ENCODE measurements around the gene MAP2K5. TPM values are rescaled to one million over a fixed set of nuclear protein-coding genes. Genes with fewer than 3 reads are reported as not detected.
A peak's percentile ranks its signal among the peaks of the same experiment; 100 is the strongest.

Gene MAP2K5
- total RNA-seq, 1 donor from 2014 or later = 28.2 TPM

DNA sequence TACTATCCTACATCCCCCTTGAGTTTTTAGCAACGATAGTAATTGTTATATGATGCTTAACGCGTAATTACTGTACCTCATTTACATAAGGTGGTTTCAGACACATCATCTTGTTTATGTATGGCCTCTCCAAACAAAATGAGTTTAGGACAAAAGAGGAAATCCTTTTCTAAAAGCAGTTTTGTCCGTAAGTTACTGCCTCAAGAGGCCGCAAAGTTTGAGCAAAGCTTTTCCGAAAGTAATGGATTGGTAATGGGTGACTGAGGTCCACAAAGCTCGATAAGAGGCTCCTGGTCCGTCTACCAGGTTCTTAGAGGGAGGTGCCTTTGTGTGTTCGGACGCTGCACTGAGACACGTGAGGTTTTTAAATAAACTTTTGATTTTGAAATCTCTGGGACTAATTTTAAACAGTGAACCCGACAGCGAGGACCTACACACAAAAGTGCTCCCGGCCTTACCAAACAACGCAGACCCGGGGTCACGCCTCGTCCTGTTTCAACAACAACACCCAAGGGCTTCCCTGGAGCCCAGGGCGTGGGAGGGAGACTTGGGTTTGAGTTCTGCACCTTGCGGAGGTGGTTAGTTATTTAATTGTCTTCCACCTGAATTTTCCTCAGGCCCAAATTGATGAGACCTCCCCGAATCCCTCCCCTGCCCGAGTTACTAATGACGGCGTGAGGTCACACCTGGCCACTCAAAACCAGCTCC lies 22.0 kb upstream of the MAP2K5 start:
- intact Hi-C loops (cut with DNase I) = loop anchor here (2.0 to 5.0 kb wide), 2 partner anchors 22 to 317 kb away; partner anchors contain the start of gene MAP2K5

DNA sequence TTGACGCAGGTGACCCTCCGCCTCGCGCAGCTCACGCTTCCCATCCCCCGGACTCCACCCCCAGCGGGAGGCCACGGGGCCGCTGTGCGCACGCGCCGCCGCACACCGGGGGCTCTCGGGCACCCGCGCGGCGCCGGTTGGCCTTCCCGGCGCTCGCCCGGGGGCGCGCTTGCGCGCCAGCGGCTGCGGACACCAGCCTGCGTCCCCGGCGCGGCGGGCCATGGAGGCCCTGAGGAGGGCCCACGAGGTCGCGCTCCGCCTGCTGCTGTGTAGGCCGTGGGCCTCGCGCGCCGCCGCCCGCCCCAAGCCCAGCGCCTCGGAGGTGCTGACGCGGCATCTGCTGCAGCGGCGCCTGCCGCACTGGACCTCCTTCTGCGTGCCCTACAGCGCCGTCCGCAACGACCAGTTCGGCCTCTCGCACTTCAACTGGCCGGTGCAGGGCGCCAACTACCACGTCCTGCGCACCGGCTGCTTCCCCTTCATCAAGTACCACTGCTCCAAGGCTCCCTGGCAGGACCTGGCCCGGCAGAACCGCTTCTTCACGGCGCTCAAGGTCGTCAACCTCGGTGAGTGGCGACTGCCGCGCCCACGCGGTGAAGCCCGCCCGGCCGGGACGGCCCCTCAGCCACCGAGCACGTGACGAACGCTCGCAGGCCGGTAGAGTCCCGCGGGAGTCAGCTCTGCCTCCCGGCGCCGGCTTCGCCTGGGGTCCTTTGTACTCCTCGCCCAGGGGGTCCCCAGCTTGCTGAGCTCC lies 21.3 kb upstream of the MAP2K5 start, which contains the start of gene C15orf61:
Gene C15orf61 (plus strand): TSS at position 103 of the 754 bp plus-strand sequence. CDS start 118 bp downstream, at position 221.
- DNase-seq (ENCODE audit: low spot score) = peak; percentile 90
- intact Hi-C loops (cut with DNase I) = loop anchor here (2.0 to 5.0 kb wide), 2 partner anchors 22 to 316 kb away; partner anchors contain the start of gene MAP2K5

More for the DNA sequence above, 22.0 kb upstream of the MAP2K5 start:
- no peak for DNase-seq (ENCODE audit: low spot score)

DNA sequence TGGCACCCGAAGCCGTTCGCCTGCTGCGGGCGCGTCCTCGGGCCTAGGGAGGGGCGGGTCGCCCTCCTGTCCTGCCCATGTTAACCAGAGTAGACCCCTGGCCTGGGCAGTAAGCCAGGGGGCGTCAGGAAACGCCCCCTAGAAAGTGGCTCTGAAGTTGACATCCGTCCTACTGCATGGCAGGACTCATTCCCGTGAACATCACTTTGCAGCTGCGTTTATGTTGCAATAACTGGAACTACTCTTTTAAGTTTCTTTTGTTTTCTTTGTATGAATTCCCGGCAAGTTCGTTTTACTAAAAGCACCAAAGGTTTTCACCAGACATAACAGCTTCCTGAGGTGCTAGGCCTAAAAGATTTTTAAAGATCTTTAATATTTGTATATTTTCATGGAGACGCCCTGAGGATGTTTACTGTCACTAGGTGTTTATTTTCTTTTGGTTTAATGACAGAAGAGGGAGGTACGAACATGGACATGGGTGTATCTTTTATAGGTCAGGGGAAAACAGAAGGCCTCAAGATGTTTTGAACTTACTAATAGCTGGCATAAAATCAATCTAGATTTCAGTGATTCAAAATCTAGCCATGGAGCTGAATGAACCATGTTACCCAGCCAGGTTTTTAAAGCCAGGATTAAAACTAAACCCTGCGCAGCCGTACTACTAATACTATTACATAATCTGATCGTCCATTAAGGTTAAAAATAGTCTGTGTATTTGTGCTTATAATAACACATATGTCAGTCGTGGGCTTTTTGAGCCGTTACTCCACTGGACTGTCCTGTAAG lies 20.5 kb upstream of the MAP2K5 start:
- intact Hi-C loops (cut with DNase I) = loop anchor here (2.0 to 5.0 kb wide), 2 partner anchors 21 to 315 kb away; partner anchors contain the start of gene MAP2K5
- DNase-seq (ENCODE audit: low spot score) = no peak

DNA sequence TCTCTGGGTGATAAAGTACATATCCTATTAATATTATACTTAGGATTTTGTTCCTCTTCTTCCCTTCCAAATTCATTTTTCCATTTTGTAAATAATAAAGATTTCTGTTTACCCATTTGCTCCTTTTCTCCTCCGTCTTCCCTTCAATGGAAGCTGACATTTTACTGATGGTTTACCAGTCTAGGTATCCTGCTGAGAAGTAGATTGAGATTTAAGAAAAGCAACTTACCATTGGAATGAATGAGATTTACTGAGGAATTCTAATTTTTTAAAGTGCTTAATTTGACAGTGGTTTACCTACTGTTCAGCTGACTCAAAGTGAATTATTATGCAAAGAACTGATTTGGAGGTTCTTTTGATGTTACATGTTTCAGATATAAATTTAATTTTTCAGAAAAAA lies 19.2 kb upstream of the MAP2K5 start:
- DNase-seq (ENCODE audit: low spot score) = no peak
- intact Hi-C loops (cut with DNase I) = loop anchor here (5.0 kb wide), 1 partner anchor 314 kb away; no protein-coding TSS in a partner anchor

DNA sequence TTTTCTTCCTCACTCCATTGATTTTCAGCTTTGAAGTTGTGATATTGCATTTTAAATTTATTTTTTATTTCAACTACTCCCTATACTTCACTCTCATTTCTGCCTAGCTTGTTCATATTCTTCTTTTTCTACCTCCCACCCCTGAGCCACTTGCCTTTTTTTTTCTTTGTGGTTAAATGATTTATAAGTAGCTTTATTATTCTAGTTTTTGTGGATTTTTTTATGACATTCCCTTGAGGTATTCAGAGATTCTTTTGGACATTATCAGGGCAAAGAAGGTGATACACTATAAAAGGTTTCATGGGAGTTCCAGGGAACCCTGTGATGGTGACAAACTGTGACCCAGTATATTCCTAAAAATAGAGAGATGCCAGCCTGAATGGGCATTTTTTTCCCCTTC lies 18.3 kb upstream of the MAP2K5 start:
- no peak for DNase-seq (ENCODE audit: low spot score)
- intact Hi-C loops (cut with DNase I) = loop anchor here (5.0 kb wide), 1 partner anchor 313 kb away; no protein-coding TSS in a partner anchor

DNA sequence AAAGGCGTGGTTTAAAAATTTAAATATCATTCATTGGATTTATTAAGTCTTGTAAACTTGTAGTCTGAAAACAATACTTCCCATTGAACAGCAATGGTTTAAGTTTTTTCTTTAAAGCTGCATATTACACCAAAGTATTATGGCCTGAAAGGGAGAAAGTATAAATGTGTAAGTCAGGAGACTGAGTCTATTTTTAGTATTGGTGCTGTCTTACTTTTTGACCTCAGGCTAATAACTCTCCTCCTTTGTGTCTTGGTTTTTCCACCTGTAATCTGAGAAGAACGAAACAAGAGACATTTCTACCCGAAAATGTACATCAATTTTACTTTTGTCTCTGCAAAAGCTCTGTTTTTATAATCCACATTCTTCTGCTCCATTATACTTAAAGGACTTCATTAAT lies 14.0 kb upstream of the MAP2K5 start:
- intact Hi-C loops (cut with DNase I) = no loop called here

DNA sequence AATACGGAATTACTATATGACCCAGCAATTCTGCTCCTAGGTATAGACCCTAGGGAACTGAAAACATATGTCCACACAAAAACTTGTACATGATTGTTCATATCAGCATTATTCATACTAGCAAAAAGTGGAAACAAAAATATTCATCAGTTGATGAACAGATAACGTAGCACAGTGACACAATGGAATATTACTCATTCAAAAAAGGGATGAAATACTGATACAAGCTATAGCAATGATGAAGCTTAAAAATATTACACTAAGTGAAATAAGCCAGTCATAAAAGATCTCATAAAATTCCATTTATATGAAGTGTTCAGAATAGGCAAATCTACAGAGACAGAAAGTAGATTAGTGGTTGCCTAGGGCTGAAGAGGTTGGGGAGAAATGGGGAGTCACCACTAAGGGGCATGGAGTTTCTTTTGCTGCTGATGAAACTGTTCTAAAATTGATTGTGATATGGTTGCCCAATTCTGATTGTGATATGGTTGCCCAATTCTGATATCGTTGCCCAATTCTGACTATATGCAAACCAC lies 11.1 kb upstream of the MAP2K5 start:
- DNase-seq (ENCODE audit: low spot score) = no peak
- intact Hi-C loops (cut with DNase I) = no loop called here

More for the DNA sequence above, 14.0 kb upstream of the MAP2K5 start:
- no peak for DNase-seq (ENCODE audit: low spot score)

DNA sequence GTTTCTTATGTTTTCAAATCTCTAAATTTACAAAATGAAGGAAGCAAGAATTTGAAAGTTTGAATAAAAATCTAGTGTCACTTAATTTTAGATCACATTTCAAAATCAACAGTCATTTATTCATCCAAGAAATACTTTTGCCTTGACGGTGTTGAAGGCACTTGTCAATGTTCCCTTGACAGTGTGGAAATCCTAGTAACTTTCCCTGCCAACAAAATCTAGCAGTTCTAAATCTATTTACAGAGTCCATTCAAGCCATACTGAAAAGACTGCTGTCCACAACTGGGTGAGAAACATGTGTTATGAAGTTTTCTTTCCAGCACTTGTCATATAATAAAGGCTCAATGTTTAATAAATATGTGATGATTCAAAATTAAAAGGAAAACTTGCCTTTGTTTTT lies 8.6 kb upstream of the MAP2K5 start:
- intact Hi-C loops (cut with DNase I) = no loop called here
- no peak for DNase-seq (ENCODE audit: low spot score)

DNA sequence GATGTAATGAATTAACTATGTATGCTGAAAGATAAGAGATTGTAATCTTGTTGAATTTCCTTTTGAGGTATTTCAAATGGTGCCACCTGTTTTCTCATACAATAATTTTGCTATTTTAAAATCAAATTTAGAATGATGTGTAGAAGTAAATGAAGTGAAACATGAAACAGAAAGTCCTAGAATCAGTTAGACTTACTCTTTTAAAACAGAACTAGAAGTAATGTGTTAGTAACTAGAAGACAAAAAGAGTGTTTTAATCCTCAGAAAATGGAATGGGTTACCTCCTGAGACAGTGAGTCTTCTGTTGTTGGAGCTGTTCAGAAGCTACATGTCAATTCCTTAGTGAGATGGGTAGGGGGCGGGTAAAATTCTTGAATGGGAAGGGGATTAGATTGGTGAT lies 8.1 kb upstream of the MAP2K5 start:
- DNase-seq (ENCODE audit: low spot score) = no peak
- intact Hi-C loops (cut with DNase I) = no loop called here

DNA sequence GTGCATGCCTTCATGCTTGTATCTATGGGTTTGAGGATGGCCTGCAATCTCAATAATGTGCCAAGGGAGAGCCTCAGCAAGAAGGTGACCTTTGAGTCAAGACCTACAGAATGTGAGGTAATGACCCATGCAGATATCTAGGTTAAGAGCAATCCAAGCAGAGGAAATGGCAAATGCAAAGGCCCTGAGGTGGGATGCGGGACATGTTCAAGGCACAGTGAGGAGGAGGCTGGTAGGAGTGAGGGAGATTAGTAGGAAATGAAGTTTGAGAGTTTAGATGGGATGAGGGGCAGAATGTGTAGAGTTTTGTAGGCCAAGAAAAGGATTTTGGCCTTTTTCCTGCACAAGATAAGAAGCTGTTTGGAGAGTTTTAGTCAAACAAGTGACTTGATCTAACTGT lies 4.7 kb upstream of the MAP2K5 start:
- DNase-seq (ENCODE audit: low spot score) = no peak
- intact Hi-C loops (cut with DNase I) = no loop called here

DNA sequence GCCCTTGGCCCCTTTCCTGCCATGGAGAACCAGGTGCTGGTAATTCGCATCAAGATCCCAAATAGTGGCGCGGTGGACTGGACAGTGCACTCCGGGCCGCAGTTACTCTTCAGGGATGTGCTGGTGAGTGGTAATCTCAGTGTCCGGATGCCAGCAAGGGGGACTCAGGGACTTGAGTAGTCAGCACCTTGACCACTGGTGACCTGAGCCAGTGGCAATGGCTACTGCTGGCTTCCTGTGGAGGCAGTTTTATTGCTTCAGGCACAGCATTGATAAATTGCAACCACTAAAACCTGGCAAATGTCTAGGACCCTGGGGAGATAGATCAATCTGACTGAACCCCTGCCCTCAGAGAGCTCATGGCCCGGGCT lies 830 bp downstream of the MAP2K5 start:
- DNase-seq (ENCODE audit: low spot score) = no peak
- intact Hi-C loops (cut with DNase I) = loop anchor here (2.0 to 5.0 kb wide), 2 partner anchors 23 to 86 kb away; partner anchors contain the start of gene C15orf61

DNA sequence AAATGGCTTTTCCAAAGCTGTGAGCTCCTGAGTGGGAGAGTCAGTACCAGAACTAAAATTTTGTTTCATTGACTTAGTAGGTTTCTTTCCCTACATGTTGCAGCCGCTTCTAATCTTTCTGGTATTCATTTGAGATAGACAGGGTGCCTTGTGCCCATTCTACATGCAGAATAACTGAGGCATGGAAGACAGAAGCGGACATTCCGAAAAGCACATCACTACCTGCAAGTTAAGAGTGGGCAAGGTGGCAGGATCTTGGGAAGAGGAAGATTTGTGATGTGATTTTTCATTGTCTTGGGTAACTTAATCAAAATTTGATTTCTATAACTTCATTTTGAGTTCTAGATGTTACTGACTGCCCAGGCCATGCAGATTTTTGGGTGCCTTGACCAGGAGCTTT lies 2.0 kb downstream of the MAP2K5 start:
- intact Hi-C loops (cut with DNase I) = loop anchor here (5.0 kb wide), 1 partner anchor 87 kb away; no protein-coding TSS in a partner anchor
- DNase-seq (ENCODE audit: low spot score) = no peak

DNA sequence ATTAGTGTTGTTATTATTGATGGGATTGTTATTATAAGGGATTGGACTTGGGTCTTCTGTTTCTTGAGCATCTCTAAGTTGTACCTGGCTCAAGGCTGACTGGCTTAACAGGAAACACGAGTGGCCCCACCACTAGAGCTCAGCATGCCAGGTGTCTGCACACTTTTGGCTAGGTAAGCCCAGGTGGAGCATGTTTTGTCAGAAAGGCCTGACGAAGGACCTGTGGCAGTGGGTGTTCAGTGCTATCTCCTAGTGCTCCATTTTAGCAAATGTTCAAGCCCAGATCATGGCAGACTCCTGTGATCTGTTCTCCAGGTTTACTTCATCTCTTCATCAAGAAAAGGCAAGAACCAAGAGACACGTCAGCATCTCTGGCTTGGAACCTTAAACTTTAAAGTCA lies 3.4 kb downstream of the MAP2K5 start:
- no peak for DNase-seq (ENCODE audit: low spot score)
- intact Hi-C loops (cut with DNase I) = no loop called here

DNA sequence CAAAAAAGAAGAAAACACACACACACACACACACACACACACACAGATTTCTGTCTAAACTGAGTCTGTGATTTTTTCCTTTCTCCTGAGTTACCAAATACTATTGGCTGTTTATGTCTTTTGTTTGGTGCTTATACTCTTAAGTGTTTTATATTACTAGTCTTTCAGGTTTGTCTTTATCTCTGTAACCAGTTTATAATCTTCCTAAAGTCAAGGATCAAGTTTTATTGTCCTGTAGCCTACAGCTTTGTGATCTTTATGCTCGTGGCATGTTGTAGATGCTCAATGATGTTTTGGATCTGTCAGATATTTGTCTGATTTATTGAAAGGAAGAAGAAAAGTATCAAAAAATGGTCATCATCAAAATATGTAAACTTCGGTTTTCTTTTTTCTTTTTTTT lies 4.6 kb downstream of the MAP2K5 start:
- DNase-seq (ENCODE audit: low spot score) = no peak

DNA sequence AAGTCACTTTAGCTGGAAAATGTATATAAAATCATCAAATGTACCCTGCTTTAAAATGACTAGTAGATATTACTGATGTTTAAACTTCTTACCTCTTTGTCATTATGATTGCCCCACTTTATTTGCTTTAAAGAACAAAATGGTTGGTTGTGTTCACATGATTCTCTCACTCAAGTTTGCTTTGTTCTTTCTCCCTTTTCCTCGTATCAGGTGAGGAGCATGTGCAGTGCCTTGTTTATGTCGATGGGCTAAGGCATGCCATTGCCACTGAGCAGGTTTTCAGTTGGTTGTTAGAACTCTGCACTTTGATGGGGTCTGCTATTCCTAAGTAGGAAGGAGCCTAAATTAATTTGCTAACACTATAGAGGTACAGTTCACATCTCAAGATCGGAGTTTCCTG lies 5.3 kb downstream of the MAP2K5 start:
- DNase-seq (ENCODE audit: low spot score) = no peak
- intact Hi-C loops (cut with DNase I) = no loop called here

More for the DNA sequence above, 4.6 kb downstream of the MAP2K5 start:
- intact Hi-C loops (cut with DNase I) = no loop called here

DNA sequence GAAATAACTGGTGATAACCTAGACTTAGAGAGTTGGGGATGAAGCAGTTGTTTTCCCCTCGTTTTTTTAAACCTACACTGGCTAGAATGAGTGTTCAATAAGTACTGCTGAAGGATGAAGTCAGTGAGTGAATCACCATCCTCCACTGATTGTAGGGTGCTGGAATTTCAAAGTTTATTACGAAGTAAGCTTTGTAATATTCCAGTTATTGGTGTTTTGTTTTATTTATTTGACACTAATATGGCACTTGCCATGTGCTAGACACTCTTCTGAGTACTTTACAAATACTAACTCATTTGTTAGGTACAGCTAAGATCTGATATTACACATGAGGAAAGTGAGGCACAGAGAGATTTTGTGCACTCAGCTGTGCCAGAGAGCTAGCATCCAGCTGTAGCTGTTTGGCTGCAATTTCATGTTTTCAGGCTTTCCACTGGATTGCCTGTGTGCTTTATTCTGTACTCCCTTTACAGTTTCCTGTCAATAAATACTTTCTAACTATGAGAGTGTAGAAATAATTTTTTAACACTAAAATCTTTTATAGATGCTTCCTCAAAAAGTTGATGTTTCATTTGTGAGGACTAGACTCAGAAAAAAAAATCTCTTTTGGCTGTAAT lies 5.8 kb downstream of the MAP2K5 start:
- no peak for DNase-seq (ENCODE audit: low spot score)
- intact Hi-C loops (cut with DNase I) = no loop called here

DNA sequence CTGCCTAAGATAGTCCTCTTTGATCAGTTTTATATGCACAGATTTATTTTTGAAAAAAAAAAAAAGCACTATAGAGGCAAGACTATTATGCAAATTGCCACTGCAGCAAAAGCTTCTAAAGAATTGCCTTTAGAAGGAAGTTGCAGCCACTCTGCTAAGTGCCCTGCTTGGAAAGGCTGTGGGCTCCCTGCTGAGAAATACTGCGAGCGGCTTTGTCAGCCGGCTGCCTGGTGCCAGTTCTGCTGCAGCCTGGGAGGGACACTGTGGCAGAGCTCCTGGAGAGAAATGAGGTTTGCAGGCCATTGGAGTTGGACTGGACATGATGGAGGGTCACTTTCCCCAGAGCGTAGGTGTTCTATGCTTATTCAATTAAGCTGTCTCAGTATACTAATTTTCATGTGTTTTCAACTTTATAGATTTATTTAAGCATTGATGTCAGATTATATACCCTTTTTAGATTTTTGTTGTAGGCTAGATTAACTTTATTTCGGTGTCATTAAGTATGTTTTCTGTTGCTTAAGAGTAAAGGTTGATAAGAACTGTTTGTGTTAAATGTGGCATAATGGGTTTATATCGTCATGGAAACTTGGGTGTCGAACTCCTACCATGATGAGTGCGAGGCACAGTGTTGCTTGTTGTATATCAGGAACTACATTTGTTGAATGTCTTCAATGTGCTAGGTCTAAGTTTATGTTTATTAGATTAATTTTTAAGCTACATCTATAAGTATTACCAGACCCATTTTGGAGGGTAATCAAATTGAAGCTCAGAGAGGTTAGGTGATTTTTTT lies 6.6 kb downstream of the MAP2K5 start:
- DNase-seq (ENCODE audit: low spot score) = no peak
- intact Hi-C loops (cut with DNase I) = no loop called here

DNA sequence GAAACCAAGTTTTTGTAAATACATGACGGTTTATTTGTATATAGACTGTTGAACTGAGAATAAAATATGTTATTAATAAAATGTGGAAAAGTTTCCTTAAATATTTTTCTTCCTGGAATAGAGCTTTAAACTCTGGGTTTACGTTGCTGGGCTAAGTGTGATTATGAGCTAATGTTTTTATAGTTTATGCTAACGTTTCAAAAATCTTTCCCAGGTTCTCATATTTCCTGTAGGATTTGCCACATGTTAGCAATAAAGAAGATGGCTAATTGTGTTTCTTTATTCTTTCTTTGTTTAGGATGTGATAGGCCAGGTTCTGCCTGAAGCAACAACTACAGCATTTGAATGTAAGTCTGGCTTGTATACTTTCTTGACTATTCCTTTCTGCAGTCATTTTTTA lies 7.2 kb downstream of the MAP2K5 start:
- intact Hi-C loops (cut with DNase I) = no loop called here
- no peak for DNase-seq (ENCODE audit: low spot score)

All from cardiac septum (tissue), 1 donor.